Erythroblast (primary cell): ENCODE data around the gene TMEM217.

ENCODE experiments used
- GATA1 ChIP-seq: IDR thresholded peaks from 2 replicates; pipeline ENCODE4 v1.6.1; 2011; ENCODE audit warnings: low read depth, mild to moderate bottlenecking, control low read depth, low read length, moderate library complexity
- POLR2A ChIP-seq: IDR thresholded peaks from 2 replicates; pipeline ENCODE4 v1.6.1; 2011; ENCODE audit warnings: mild to moderate bottlenecking, low read length

DNA sequence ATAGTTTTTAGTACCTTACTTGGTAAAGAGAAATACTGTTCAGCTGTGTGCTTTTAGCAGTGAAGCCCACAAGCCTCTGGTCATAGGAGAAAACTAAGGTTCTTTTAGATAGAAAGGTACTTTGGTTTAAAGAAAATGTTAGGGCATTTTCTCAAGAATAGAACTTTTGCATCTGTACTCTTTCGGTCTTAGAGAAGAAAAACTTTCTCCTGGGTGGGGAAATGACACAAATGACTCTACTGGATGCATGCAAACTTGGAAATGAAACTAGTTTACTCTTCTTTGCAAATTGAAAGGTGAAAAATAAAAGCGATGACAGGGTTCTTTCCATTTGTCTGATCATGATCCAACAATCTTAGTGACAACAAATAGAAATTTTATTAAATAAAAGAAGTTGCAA is 2.1 kb upstream of the TMEM217 start:
- TF ChIP-seq POLR2A (no peak), GATA1 (no peak)
